HEK293T (cell line): ENCODE results near the gene CD226.
A peak's percentile ranks its signal among the peaks of the same experiment; 100 is the strongest.
"Not testable (repeated sequence)": the region's sequence is repeated elsewhere in the genome, so short reads cannot be mapped to it uniquely, and the experiment has no call there.

ENCODE experiments used
- CTCF ChIA-PET: fragments of 350-600 bp; formaldehyde crosslinking; extraction: SDS; loops from one replicate; lab custom pipeline; 2021; ENCODE audit warnings: antibody characterized with exemption, inconsistent platforms; lab: Yijun Ruan, JAX
- POLR2A ChIA-PET: fragments of 350-600 bp; formaldehyde crosslinking; extraction: SDS; loops from one replicate; lab custom pipeline; 2020; ENCODE audit warnings: antibody characterized with exemption, inconsistent platforms; lab: Yijun Ruan, JAX
- DNase-seq: peaks from one replicate; pipeline ENCODE4 v3.0.0; 2012; ENCODE audit warnings: mixed read lengths; ENCODE audit errors: extremely low spot score
- ARNT ChIP-seq: fragments of 450-650 bp; IDR thresholded peaks from 2 replicates; pipeline ENCODE4 v1.6.1; 2017; ENCODE audit warnings: mild to moderate bottlenecking
- BHLHE40 ChIP-seq: fragments of 450-650 bp; IDR thresholded peaks from 2 replicates; pipeline ENCODE4 v1.6.1; 2016; ENCODE audit warnings: mild to moderate bottlenecking, moderate library complexity, borderline replicate concordance
- CTBP1 ChIP-seq: fragments of 450-650 bp; IDR thresholded peaks from 2 replicates; pipeline ENCODE4 v1.6.1; 2016; ENCODE audit warnings: borderline replicate concordance
- ELF4 ChIP-seq: fragments of 450-650 bp; IDR thresholded peaks from 2 replicates; pipeline ENCODE4 v1.6.1; 2017; ENCODE audit warnings: antibody characterized with exemption
- FOXA1 ChIP-seq: fragments of 450-650 bp; IDR thresholded peaks from 2 replicates; pipeline ENCODE4 v1.6.1; 2016; ENCODE audit warnings: mild to moderate bottlenecking
- FOXK2 ChIP-seq: fragments of 450-650 bp; IDR thresholded peaks from 2 replicates; pipeline ENCODE4 v1.6.1; 2016; ENCODE audit warnings: mild to moderate bottlenecking
- FOXM1 ChIP-seq: fragments of 450-650 bp; IDR thresholded peaks from 2 replicates; pipeline ENCODE4 v1.6.1; 2017; ENCODE audit warnings: mild to moderate bottlenecking, borderline replicate concordance
- HDGF ChIP-seq: fragments of 450-650 bp; IDR thresholded peaks from 2 replicates; pipeline ENCODE4 v1.6.1; 2017; ENCODE audit warnings: antibody characterized with exemption, borderline replicate concordance
- L3MBTL2 ChIP-seq: fragments of 450-650 bp; conservative IDR thresholded peaks from 2 replicates; pipeline ENCODE4 v1.6.1; 2016; ENCODE audit warnings: mild to moderate bottlenecking
- LEF1 ChIP-seq: fragments of 450-650 bp; IDR thresholded peaks from 2 replicates; pipeline ENCODE4 v1.6.1; 2017; ENCODE audit warnings: mild to moderate bottlenecking, borderline replicate concordance
- NFRKB ChIP-seq: fragments of 450-650 bp; IDR thresholded peaks from 2 replicates; pipeline ENCODE4 v1.6.1; 2016; ENCODE audit warnings: mild to moderate bottlenecking, moderate library complexity
- SP1 ChIP-seq: fragments of 450-650 bp; IDR thresholded peaks from 2 replicates; pipeline ENCODE4 v1.6.1; 2017
- SUZ12 ChIP-seq: fragments of 450-650 bp; IDR thresholded peaks from 2 replicates; pipeline ENCODE4 v1.6.1; 2016; ENCODE audit warnings: mild to moderate bottlenecking
- TARDBP ChIP-seq: fragments of 450-650 bp; IDR thresholded peaks from 2 replicates; pipeline ENCODE4 v1.6.1; 2016
- ZNF384 ChIP-seq: fragments of 450-650 bp; IDR thresholded peaks from 2 replicates; pipeline ENCODE4 v1.6.1; 2016
- TF ChIP-seq, protein P1 (sequence below): fragments of 450-650 bp; IDR thresholded peaks from 2 replicates; pipeline ENCODE4 v1.6.1; 2016

CD226 gene

DNA sequence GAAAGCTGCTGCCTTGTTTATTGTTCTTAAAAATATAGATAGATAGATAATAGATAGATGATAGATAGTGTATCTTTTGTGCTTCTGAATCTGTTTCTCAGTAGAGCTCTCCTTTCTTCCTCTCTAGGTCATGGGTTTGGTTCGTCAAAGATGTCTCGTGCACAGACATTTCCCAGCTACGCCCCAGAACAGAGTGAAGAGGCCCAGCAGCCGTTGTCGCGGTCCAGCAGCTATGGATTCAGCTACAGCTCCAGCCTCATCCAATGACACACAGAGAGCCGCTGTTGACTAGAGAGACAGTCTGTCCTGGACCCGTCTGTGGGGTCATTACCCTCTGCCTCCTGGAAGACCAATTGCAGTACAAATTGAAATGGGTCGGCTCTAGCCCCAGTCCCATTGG, 106.6 kb downstream of the CD226 start:
- no peak for DNase-seq
- ChIA-PET CTCF (no interaction called here), POLR2A (no interaction called here)
- TF ChIP-seq FOXM1, result no peak
- TF ChIP-seq, protein P1, sequence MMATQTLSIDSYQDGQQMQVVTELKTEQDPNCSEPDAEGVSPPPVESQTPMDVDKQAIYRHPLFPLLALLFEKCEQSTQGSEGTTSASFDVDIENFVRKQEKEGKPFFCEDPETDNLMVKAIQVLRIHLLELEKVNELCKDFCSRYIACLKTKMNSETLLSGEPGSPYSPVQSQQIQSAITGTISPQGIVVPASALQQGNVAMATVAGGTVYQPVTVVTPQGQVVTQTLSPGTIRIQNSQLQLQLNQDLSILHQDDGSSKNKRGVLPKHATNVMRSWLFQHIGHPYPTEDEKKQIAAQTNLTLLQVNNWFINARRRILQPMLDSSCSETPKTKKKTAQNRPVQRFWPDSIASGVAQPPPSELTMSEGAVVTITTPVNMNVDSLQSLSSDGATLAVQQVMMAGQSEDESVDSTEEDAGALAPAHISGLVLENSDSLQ, result no peak
- no peak for TF ChIP-seq BHLHE40
- TF ChIP-seq NFRKB, result no peak
- TF ChIP-seq LEF1, result no peak
- TF ChIP-seq SUZ12, result no peak
- no peak for TF ChIP-seq ARNT
- no peak for TF ChIP-seq HDGF
- TF ChIP-seq ELF4, result no peak

DNA sequence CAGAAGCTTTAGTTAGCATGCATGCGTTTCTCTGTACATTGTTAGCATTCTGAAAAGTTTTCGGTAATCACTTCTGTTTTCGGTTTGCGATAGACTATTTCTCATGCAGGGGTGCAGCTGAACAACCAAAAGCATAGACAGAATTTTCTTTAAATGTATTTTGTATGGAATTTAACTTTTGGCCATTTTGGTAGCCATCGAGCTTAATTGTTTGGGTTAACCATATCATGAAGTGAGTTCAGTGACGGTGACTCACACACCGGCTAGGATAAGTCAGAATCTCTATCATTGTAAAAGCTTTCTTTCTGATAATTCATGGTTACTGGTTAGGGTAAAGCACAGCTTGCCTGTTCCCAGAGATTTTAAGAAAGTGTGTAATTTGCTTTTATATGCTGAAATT, 107.2 kb downstream of the CD226 start:
- CTCF ChIA-PET, result no interaction called here
- DNase-seq, result no peak
- POLR2A ChIA-PET, result no interaction called here
- no peak for TF ChIP-seq FOXK2

DNA sequence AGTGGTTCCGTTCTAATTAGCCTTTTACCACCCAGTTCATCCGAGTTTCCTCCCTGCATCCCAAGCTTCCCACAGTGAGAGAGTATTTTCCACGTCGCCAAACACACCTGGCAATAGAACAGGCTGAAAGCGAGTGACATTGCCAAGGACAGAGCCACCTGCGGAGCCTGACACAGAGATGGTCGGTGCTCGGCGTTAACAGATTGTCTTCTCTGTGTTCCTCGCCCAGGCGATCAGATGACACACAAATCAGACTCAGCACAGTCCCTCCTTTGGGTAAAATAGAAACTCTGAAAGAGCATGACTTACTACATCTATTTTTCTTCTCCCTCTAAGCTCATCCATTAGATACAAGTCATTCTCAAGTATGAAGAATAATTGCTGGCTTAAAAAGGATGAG, 107.7 kb downstream of the CD226 start:
- CTCF ChIA-PET, result no interaction called here

DNA sequence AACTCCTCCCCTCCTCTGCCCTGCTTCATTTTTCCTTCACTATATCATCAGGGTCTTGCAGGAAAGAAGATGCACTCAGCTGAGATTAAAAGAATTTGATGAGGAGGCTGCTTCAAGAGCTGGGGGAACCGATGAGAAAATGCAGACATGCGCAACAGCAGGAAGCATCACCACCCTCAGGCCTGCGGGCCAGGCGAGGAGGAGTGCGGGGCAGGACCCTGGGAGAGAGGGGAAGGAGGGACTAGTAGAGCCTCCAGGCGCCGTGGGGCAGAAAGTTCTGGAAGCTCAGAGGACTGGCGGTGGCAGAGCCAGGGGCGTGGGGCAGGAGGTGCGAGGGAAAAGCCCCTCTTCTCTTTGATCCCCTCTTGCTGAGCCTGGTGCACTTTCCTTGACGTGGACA, 108.2 kb downstream of the CD226 start:
- CTCF ChIA-PET, result no interaction called here
- no peak for TF ChIP-seq FOXK2
- no peak for DNase-seq
- POLR2A ChIA-PET, result no interaction called here

More for the DNA sequence above, 107.7 kb downstream of the CD226 start:
- POLR2A ChIA-PET, result no interaction called here
- no peak for TF ChIP-seq SP1
- TF ChIP-seq ELF4, result no peak
- TF ChIP-seq BHLHE40, result no peak
- TF ChIP-seq TARDBP, result no peak
- TF ChIP-seq L3MBTL2, result no peak
- TF ChIP-seq ZNF384, result no peak
- no peak for TF ChIP-seq LEF1
- TF ChIP-seq FOXK2, result no peak
- TF ChIP-seq NFRKB, result no peak
- TF ChIP-seq ARNT, result no peak
- no peak for TF ChIP-seq HDGF
- TF ChIP-seq, protein P1, result no peak
- TF ChIP-seq CTBP1, result no peak
- no peak for DNase-seq

DNA sequence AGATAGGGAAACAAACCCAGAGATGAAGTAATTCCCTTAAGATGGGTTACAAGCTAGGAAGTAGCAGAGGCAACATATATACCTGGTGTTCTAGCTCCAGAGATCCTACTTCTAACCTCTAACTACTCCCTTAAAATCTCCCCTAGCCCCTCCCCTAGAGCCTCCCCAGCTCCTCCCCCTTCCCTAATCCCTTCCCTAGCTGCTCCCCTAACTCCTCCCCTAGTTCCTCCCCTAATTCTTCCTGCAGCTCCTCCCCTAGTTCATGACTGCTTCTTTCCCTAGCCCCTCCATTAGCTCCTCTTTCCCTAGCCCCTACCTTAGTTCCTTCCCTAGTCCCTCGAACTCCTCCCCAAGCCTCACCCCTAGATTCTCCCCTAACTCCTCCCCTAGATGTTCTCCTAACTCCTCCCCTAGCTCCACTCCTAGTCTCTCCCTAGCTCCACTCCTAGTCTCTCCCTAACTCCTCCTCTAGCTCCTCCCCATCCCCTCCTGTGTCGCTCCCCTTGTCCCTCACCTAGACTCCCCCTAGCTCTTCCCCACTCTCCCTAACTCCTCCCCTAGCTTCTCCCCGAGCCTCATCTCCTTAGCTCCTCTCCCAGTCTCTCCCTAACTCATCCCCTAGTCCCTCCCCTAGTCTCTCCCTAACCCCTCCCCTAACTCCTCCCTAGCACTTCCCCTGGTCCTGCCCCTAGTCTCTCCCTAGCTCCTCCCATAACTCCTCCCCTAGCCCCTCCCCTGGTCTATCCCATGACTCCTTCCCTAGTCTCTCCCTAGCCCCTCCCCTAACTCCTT, 108.9 kb downstream of the CD226 start:
- TF ChIP-seq, protein P1, result peak; percentile 80
- no peak for TF ChIP-seq BHLHE40
- CTCF ChIA-PET, result no interaction called here
- POLR2A ChIA-PET, result no interaction called here
- peak; percentile 80 for DNase-seq

DNA sequence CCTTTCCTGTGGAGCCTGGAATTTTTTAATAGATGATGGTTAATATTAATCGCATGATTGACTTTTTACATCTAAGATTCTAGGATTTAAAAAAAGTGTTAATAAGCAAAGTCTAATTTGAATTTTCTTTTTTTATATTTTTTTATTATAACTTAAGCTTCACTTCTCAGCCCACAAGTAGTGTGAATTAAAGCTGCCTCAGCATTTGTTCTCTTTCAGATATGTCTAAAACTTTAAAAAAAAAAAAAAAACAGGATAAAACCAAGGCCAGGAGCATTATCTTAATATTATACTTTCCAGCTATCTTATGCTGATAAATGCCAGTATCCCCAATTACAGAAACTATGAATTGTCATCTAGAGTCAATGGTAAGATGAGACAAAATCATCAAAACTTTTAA, 109.7 kb downstream of the CD226 start:
- no peak for DNase-seq
- CTCF ChIA-PET, result no interaction called here
- POLR2A ChIA-PET, result no interaction called here
- TF ChIP-seq ARNT (no peak), FOXA1 (no peak), L3MBTL2 (no peak), TARDBP (no peak), ZNF384 (no peak), CTBP1 (no peak), NFRKB (no peak), LEF1 (no peak), FOXK2 (no peak), BHLHE40 (no peak), FOXM1 (no peak), ELF4 (no peak), SP1 (no peak)
- TF ChIP-seq, protein P1, result no peak

DNA sequence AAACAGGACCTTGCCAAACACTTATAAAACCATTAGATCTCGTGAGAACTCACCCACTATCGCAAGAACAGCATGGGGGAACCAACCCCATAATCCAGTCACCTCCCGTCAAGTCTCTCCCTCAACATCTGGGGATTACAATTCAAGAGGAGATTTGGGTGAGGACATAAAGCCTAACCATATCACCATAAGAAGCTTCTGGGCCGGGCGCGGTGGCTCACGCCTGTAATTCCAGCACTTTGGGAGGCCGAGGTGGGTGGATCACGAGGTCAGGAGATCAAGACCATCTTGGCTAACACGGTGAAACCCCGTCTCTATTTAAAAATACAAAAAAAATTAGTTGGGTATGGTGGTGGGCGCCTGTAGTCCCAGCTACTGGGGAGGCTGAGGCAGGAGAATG, 112.7 kb downstream of the CD226 start:
- CTCF ChIA-PET, POLR2A ChIA-PET, DNase-seq: not testable (repeated sequence)
